ENCODE measurements around the gene KIF1A.

DNA sequence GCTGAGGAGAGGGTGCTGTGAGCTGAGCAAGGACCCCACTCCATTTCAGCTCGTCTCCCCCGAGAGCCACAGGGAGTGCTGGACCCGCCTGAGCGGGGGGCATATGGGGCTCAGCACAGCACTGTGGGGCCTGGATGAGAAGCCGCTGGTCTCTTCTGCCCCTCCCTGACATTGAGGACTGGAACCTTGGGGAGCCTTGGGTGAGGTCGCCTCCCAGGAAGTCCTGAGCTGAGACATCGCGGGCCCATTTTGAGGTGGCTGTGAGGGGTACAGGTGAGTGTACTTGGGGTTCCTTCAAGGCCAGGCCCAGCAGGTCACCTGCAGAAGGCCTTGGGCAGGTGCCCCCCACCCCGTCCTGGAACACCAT, 131.5 kb downstream of the KIF1A start:
- TF ChIP-seq, protein P1, sequence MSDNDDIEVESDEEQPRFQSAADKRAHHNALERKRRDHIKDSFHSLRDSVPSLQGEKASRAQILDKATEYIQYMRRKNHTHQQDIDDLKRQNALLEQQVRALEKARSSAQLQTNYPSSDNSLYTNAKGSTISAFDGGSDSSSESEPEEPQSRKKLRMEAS (IDR thresholded peaks at IDR 0.05; ENCODE audit: low read depth, low read length), result no peak
- no peak for TF ChIP-seq KDM1A (IDR thresholded peaks at IDR 0.05; ENCODE audit: borderline replicate concordance)
- no peak for TF ChIP-seq POLR2A (IDR thresholded peaks at IDR 0.05; ENCODE audit: low read depth, low read length)
- no peak for TF ChIP-seq NFXL1 (IDR thresholded peaks at IDR 0.05; ENCODE audit: borderline replicate concordance)
- no peak for TF ChIP-seq SIX5 (IDR thresholded peaks at IDR 0.05; ENCODE audit: low read depth, low read length, severe bottlenecking)
- TF ChIP-seq, protein P2, sequence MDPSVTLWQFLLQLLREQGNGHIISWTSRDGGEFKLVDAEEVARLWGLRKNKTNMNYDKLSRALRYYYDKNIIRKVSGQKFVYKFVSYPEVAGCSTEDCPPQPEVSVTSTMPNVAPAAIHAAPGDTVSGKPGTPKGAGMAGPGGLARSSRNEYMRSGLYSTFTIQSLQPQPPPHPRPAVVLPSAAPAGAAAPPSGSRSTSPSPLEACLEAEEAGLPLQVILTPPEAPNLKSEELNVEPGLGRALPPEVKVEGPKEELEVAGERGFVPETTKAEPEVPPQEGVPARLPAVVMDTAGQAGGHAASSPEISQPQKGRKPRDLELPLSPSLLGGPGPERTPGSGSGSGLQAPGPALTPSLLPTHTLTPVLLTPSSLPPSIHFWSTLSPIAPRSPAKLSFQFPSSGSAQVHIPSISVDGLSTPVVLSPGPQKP (IDR thresholded peaks at IDR 0.05; ENCODE audit: low read depth, low read length), result no peak
- TF ChIP-seq ZNF622 (IDR thresholded peaks at IDR 0.05), result no peak
- TF ChIP-seq, protein P3, sequence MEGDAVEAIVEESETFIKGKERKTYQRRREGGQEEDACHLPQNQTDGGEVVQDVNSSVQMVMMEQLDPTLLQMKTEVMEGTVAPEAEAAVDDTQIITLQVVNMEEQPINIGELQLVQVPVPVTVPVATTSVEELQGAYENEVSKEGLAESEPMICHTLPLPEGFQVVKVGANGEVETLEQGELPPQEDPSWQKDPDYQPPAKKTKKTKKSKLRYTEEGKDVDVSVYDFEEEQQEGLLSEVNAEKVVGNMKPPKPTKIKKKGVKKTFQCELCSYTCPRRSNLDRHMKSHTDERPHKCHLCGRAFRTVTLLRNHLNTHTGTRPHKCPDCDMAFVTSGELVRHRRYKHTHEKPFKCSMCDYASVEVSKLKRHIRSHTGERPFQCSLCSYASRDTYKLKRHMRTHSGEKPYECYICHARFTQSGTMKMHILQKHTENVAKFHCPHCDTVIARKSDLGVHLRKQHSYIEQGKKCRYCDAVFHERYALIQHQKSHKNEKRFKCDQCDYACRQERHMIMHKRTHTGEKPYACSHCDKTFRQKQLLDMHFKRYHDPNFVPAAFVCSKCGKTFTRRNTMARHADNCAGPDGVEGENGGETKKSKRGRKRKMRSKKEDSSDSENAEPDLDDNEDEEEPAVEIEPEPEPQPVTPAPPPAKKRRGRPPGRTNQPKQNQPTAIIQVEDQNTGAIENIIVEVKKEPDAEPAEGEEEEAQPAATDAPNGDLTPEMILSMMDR (IDR thresholded peaks at IDR 0.05 in 2 of 3, conservative IDR thresholded peaks at IDR 0.05 in 1 of 3; ENCODE audit: control insufficient read depth in 2 of 3, extremely low read depth in 1 of 3, insufficient read depth in 1 of 3, low read depth in 3 of 3, low read length in 3 of 3), result no peak
- TF ChIP-seq CHD2 (IDR thresholded peaks at IDR 0.05; ENCODE audit: borderline replicate concordance, low read depth, low read length), result no peak
- TF ChIP-seq, protein P4, sequence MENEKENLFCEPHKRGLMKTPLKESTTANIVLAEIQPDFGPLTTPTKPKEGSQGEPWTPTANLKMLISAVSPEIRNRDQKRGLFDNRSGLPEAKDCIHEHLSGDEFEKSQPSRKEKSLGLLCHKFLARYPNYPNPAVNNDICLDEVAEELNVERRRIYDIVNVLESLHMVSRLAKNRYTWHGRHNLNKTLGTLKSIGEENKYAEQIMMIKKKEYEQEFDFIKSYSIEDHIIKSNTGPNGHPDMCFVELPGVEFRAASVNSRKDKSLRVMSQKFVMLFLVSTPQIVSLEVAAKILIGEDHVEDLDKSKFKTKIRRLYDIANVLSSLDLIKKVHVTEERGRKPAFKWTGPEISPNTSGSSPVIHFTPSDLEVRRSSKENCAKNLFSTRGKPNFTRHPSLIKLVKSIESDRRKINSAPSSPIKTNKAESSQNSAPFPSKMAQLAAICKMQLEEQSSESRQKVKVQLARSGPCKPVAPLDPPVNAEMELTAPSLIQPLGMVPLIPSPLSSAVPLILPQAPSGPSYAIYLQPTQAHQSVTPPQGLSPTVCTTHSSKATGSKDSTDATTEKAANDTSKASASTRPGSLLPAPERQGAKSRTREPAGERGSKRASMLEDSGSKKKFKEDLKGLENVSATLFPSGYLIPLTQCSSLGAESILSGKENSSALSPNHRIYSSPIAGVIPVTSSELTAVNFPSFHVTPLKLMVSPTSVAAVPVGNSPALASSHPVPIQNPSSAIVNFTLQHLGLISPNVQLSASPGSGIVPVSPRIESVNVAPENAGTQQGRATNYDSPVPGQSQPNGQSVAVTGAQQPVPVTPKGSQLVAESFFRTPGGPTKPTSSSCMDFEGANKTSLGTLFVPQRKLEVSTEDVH (IDR thresholded peaks at IDR 0.05; ENCODE audit: low read depth, partially characterized antibody), result no peak
- no peak for TF ChIP-seq RAD21 (IDR thresholded peaks at IDR 0.05; ENCODE audit: insufficient read depth, low read depth, low read length)
- TF ChIP-seq, protein P5, sequence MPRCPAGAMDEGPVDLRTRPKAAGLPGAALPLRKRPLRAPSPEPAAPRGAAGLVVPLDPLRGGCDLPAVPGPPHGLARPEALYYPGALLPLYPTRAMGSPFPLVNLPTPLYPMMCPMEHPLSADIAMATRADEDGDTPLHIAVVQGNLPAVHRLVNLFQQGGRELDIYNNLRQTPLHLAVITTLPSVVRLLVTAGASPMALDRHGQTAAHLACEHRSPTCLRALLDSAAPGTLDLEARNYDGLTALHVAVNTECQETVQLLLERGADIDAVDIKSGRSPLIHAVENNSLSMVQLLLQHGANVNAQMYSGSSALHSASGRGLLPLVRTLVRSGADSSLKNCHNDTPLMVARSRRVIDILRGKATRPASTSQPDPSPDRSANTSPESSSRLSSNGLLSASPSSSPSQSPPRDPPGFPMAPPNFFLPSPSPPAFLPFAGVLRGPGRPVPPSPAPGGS (IDR thresholded peaks at IDR 0.05; ENCODE audit: borderline replicate concordance, insufficient read depth, low read depth, low read length, poor library complexity, severe bottlenecking), result no peak
- no peak for TF ChIP-seq SIN3A (IDR thresholded peaks at IDR 0.05; ENCODE audit: low read depth, low read length)
